ENCODE measurements around the gene CFAP97D2.
"Not testable (repeated sequence)": the region's sequence is repeated elsewhere in the genome, so short reads cannot be mapped to it uniquely, and the experiment has no call there.

Gene CFAP97D2

GRCh38 chr13:114259974-114260373 lies 80.9 kb downstream of the CFAP97D2 start:
- Mint-ChIP-seq H3K27ac (peak overlapping the region; percentile 13), H3K36me3 (ENCODE audit: low read depth) (peaks cover 69% of the 10 kb centered on the region), H3K9me3 (no peaks in the 10 kb centered on the region), H3K4me3 (no peak overlapping the region), H3K4me1 (ENCODE audit: low read depth) (peaks cover 26% of the 10 kb centered on the region), H3K27me3 (ENCODE audit: low read depth) (no peaks in the 10 kb centered on the region)
- no peak for DNase-seq (ENCODE audit: low spot score)

DNA sequence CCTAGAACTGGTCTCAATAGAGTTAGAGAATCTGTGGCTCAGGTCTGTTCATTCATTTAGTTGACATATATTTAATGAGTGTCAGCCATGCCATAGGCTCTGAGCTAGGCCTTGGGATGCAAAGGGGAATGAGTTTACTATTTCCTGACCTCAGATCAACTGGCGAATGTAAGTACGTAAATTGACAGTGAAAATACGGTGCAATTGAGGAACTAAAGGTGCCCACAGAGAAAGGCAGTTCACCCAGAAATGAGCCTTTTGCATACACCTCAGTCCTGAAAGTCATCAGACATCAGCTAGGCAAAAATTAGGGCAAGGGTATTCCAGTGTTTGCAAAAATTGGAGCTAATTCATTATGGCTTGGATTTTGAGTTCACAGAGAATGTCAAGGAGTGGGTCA lies 81.8 kb downstream of the CFAP97D2 start:
- Mint-ChIP-seq H3K27me3 (ENCODE audit: low read depth) (no peaks in the 10 kb centered on the region), H3K9me3 (no peaks in the 10 kb centered on the region), H3K27ac (peak overlapping the region; percentile 37), H3K4me1 (ENCODE audit: low read depth) (peaks cover 26% of the 10 kb centered on the region), H3K4me3 (no peak overlapping the region), H3K36me3 (ENCODE audit: low read depth) (peaks cover 65% of the 10 kb centered on the region)
- no peak for DNase-seq (ENCODE audit: low spot score)

DNA sequence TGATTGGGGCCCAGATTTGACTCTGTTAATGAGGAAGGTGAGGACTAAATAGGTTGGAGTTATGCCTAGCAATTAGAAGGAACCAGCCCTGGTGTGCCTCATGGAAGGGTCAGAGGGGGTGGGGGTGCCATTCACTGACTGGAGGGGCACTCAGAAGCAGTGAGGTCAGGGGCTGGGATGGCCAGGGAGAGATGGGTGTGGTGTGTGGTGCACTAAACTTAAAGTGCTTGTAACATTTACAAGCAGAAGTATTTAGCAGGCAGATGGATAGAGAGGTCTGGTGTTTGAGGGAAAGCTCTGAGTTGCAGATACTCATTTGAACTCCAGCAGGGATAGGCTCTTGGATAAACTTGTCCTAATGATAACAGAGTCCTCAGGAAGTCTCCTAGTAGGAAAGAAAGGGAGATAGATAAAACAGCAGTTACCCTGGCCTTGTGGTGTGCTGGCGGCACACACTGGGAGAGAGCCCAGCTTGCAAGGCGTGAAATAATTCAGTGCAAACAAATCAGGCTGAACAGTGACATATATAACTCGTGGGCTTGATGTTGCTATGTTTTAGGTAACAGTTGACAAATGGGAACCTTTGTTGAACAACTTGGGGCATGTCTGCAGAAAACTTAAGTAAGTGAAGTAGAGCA lies 82.4 kb downstream of the CFAP97D2 start:
- peak overlapping the region; percentile 37 for H3K27ac Mint-ChIP-seq
- H3K4me1 Mint-ChIP-seq (ENCODE audit: low read depth) = peaks cover 26% of the 10 kb centered on the region
- peaks cover 66% of the 10 kb centered on the region for H3K36me3 Mint-ChIP-seq (ENCODE audit: low read depth)
- no peaks in the 10 kb centered on the region for H3K27me3 Mint-ChIP-seq (ENCODE audit: low read depth)
- H3K9me3 Mint-ChIP-seq = no peaks in the 10 kb centered on the region
- DNase-seq (ENCODE audit: low spot score) = no peak
- H3K4me3 Mint-ChIP-seq = no peak overlapping the region

GRCh38 chr13:114263578-114263977 lies 84.5 kb downstream of the CFAP97D2 start:
- Mint-ChIP-seq H3K9me3 (peaks cover 4% of the 10 kb centered on the region), H3K27ac (peak overlapping the region; percentile 72), H3K4me1 (ENCODE audit: low read depth) (peaks cover 35% of the 10 kb centered on the region), H3K27me3 (ENCODE audit: low read depth) (no peaks in the 10 kb centered on the region), H3K4me3 (peak overlapping the region; percentile 55), H3K36me3 (ENCODE audit: low read depth) (peaks cover 70% of the 10 kb centered on the region)
- no peak for DNase-seq (ENCODE audit: low spot score)

DNA sequence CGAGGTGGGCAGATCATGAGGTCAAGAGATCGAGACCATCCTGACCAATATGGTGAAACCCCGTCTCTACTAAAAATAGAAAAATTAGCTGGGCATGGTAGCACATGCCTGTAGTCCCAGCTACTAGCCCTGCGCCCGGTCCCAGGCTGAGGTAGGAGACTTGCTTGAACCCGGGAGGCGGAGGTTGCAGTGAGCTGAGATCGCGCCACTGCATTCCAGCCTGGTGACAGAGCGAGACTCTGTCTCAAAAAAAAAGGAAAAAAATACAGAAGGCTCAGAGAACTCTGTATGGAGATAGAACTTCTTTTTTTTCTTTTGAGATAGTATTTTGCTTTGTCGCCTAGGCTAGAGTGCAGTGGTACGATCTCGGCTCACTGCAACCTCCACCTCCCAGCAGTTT lies 85.3 kb downstream of the CFAP97D2 start:
- not testable (repeated sequence) for H3K27me3 Mint-ChIP-seq (ENCODE audit: low read depth); DNase-seq (ENCODE audit: low spot score); H3K4me3 Mint-ChIP-seq; H3K9me3 Mint-ChIP-seq; H3K27ac Mint-ChIP-seq
- Mint-ChIP-seq H3K4me1 (ENCODE audit: low read depth) (peaks cover 35% of the 10 kb centered on the region), H3K36me3 (ENCODE audit: low read depth) (peaks cover 75% of the 10 kb centered on the region)

- H3K9me3 Mint-ChIP-seq = peaks cover 4% of the 10 kb centered on the region
- H3K27ac Mint-ChIP-seq = no peak overlapping the region
- H3K4me1 Mint-ChIP-seq (ENCODE audit: low read depth) = peaks cover 33% of the 10 kb centered on the region
- no peak overlapping the region for H3K4me3 Mint-ChIP-seq
- H3K27me3 Mint-ChIP-seq (ENCODE audit: low read depth) = no peaks in the 10 kb centered on the region
- peaks cover 72% of the 10 kb centered on the region for H3K36me3 Mint-ChIP-seq (ENCODE audit: low read depth)
- DNase-seq (ENCODE audit: low spot score) = no peak
Observed at GRCh38 chr13:114264886-114265611, 86.0 kb downstream of the CFAP97D2 start.

GRCh38 chr13:114266241-114266640 lies 87.2 kb downstream of the CFAP97D2 start:
- peaks cover 26% of the 10 kb centered on the region for H3K4me1 Mint-ChIP-seq (ENCODE audit: low read depth)

DNA sequence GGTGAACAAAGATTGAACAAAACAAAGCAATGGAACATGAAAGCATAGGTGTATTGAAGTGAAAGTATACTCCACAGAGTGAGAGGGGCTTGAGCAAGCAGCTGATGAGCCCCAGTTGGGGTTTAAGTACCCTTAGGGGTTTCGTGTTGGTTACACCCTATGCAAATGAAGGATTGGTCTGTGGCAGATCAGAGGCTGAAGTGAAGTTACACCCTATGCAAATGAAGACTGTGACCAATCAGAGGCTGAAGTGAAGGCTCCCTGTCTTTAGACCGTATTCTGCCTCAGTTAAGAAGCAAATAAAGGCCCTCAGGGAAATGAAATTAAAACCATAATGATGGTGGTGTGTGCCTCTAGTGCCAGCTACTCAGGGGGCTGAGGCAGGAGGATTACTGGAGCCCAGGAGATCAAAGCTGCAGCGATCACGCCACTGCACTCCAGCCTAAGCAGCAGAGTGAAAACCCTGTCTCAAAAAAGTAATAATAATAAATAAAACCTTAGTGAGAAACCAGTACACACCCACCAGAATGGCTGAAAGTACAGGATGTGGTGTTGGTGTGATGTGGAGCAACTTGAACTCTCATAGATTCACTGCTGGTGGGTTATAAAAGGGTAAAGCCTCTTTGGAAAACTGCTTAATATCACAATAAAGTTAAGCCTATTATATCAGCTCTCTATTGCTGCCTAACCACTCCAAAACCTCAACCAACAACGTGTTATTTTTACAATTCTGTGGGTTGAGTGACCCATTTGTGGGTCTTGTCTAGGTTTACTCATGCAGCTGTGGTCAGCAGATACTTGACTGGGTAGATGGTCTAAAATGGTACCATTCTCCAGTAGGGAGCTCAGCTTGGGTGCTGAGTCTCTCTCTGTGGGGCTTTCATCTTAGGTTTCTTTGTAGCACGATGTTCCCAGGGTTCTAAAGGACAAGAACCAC lies 89.6 kb downstream of the CFAP97D2 start:
- no peak for DNase-seq (ENCODE audit: low spot score)
- no peaks in the 10 kb centered on the region for H3K27me3 Mint-ChIP-seq (ENCODE audit: low read depth)
- peaks cover 12% of the 10 kb centered on the region for H3K4me1 Mint-ChIP-seq (ENCODE audit: low read depth)
- H3K27ac Mint-ChIP-seq = peak overlapping the region; percentile 50
- peak overlapping the region; percentile 19 for H3K4me3 Mint-ChIP-seq
- H3K9me3 Mint-ChIP-seq = peaks cover 4% of the 10 kb centered on the region
- H3K36me3 Mint-ChIP-seq (ENCODE audit: low read depth) = peaks cover 63% of the 10 kb centered on the region

More at GRCh38 chr13:114266241-114266640, 87.2 kb downstream of the CFAP97D2 start:
- Mint-ChIP-seq H3K9me3 (peaks cover 4% of the 10 kb centered on the region), H3K4me3 (no peak overlapping the region), H3K27me3 (ENCODE audit: low read depth) (no peaks in the 10 kb centered on the region), H3K27ac (no peak overlapping the region), H3K36me3 (ENCODE audit: low read depth) (peaks cover 67% of the 10 kb centered on the region)
- no peak for DNase-seq (ENCODE audit: low spot score)

- Mint-ChIP-seq H3K36me3 (ENCODE audit: low read depth) (peaks cover 63% of the 10 kb centered on the region), H3K4me1 (ENCODE audit: low read depth) (peaks cover 9% of the 10 kb centered on the region), H3K4me3 (no peak overlapping the region), H3K27me3 (ENCODE audit: low read depth) (no peaks in the 10 kb centered on the region), H3K27ac (no peak overlapping the region), H3K9me3 (peaks cover 4% of the 10 kb centered on the region)
- no peak for DNase-seq (ENCODE audit: low spot score)
Observed at GRCh38 chr13:114269281-114269770, 90.3 kb downstream of the CFAP97D2 start.

Measured in T-helper 2 cell treated with Interferon-gamma antibody and Interleukin-4, amounts not matched to agents 5 μg/mL and 100 μg/mL, for 36 hours (primary cell).